Hematopoietic multipotent progenitor cell treated with erythropoietin and hydrocortisone succinate and interleukin-3 and kit ligand, for 15 days (in vitro differentiated cells): ENCODE data around the gene WDR5.

Experiments used
- DNase-seq: peaks from one replicate; pipeline ENCODE4 v3.0.0-alpha.2; 2015; ENCODE audit warnings: low spot score

WDR5 gene

DNA sequence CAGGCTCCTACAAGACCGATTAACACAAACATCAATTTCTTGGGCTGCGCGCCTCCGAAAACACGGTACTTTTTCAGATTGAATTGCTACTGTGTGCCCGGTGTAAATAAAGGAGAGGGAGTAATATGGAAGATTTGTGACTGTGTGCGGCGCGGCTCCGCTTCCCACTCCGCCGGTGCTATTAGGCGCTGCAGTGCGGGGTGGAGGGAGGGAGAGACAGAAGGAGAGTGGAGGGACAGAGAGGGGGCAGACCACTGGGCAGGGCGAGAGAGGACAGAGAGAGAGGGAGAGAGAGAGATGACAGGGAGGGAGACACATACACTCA lies 53.2 kb downstream of the WDR5 start:
- no peak for DNase-seq

DNA sequence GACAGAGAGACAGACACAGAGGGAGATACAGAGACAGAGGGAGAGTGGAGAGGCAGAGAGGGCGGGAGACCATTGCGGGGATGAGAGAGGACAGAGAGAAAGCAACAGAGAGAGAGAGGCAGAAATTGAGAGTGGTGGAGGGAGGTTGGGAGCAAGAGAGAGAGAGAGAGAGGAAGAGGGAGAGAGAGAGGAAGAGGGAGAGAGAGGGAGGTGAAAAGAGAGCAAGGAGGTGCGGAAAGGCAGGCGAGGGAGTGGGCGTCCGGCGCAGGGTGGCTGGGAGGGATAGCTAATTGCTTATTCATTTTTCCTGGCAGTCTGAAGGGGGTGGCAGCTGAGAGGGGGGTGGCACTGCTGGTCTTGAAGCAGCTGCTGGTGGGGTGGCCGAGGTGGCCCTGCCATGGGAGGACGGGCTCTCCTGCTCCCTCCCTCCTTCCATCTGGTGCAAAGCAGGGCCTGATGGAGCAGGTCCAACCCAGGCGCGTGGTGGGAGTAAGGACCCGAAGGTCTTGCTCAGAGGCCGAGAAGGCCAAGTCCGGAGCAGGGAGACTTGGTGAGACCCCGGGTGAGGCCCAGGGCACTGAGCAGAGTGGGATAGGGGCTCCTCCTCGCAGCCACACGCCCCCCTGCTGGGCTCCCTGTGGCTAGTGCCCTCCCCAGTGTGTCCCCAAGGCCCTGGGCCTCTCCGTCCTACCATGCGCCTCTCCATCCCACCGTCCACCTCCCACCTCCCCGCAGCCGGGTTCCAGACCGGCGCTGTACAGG lies 53.8 kb downstream of the WDR5 start:
- no peak for DNase-seq

DNA sequence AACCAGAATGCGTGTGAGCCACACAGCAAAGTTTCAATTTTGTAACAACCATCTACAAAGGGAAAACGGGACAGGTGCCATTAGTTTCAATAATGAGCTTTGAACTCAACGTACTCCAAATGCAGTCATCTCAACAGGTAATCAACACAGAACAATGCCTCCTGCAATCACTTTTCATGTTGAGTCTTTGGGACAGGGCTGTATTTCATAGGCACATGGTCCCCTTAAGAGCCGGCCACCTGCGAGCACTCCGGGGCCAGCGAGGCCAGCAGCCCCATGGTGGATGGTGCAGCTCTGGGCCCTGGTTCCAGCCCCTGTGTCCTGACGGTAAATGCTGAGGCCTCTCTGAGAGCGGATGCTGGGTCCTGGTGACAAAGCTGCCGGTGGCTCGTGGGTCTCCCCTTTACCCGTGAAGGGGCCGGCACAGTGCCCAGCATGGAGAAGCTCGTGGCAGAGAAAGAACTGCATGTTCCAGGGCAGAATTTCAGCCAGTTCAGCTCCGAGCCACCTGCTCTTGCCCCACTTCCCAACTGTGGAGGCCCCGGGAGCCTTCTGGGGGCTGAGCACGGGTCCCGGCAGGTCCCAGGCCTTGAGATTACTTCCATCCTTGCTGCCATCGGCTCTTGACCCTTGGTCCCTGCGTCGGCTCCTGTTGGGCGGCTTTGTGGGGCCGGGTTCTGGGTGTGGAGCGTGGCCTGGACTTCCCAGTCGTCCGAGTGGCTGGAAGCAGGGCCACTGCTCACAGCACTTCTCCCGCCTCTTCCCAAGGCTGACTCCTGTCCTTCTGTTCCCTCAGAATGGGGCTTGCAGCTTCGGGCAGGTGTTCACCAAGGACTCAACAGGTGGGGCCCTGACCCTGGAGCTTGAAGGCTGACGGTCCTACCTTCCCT lies 54.6 kb downstream of the WDR5 start:
- no peak for DNase-seq

DNA sequence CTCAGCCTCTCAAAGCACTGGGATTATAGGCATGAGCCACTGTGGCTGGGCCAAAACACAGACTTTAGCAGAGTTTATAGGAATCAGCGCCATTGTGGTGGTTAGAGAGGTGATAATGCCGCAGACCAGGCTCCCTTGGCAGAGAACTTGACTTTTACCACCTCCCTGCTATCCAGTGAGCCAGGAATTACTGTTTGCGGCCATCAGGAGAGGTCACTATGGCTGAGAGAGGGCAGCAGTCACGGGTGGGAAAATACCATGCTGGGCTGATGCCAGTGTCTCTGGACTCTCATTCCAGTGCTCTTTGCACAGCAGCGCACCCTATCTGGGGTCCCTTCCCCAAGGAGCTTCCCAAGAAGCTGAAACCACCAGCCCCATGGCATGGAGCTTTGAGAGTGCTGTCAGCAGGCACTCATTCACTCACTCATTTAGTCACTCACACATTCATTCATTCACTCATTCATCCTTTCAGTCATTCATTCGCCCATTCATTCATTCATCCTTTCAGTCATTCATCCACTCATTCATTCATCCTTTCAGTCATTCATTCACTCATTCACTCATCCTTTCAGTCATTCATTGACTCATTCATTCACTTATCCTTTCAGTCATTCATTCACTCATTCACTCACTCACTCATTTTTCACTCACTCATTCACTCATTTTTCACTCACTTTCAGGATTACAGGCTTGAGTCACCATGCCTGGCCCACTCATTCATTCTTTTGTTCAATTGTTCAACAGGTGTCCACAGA lies 55.8 kb downstream of the WDR5 start:
- DNase-seq, result no peak

DNA sequence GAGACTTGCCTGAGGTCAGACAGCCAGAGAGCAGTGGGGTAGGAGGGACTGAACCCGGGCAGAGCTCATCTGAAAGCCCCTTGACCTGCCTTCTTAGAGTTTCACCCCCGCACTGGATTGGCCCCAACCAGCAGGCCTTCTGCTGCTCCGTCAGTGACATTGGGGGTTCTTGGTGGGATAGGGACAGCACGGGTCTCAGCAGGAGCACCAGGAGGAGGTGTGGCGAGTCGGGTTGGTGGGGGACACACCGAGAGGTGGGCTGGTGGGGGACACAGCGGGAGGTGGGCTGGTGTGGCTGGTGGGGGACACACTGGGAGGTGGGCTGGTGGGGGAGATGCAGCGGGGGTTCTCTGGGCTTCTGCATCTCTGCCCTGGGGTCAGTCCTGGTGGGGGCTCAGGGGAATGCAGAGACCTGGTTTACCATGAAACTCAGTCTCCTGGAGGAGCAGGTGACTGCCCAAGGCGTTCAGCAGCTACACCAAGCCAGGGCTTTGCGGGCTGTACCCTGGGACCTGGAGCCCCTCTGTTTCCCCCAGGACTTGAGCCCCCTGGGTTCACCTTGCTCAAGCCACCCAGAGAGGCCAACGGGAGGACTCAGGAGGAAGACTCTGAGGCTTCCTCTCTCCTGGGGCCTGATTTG lies 56.5 kb downstream of the WDR5 start:
- DNase-seq, result no peak

DNA sequence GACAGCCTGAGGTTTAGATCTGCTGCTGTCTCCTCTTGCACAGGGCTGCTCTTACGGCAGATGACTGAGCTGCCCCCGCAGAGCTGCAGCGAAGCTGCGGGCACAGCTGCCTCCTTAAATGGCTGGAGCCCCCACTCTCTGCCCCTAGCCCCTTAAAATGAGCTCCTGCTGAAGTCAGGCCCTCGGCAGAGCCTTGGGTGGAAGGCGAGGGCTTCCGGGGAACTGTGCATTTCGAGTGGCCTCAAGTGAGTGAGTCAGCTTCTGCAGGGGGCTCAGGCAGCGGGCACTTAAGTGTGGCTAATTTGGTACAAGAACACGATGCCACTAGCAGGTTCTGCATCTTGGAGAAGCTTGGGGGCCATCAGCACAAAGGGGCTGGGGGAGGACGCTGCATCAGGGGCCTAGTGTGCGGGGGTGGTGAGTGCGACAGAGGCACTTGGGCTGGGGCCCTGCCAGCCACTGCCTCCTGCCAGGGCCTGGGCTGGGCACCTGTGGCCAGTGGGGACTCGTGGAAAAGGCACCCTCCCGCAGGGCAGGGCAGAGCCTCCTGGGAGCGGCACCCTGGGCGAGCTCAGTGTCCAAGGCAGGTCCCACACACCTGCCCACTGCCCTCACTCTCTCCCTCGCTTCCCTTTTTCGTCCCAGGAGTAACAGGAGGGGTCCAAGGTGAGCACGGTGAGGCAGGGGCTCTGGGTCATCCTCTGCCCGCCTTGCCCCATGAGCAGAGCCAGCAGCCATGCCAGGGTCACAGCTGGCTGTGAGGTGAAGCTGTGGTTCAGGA lies 57.3 kb downstream of the WDR5 start:
- DNase-seq, result no peak

DNA sequence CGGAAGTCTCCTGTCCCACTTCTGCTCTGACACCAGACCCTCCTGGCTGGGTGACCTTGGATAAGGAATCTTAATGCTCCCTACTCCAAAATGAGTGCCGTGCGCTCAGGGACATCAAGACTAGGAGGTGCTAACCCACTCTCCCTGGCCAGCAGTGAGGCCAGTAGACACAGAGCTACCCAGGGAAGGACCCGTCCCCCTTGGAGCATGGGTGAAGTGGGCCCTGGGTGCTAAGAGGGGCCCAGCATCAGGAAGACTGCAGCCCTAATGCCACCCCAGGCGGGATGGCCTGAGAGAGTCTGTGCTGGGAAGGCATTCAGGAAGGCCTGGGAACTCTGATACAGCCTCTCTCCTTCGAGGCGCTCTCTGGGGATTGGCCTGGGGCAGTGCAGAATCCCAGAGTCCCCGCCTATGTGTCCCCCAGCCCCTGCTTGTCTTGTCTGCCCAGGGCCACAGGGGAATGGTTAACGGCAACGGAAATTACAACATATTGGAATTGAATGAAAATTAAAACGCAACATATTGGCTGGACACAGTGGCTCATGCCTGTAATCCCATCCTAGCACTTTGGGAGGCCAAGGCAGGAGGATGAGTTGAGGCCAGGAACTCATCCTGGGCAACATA lies 58.1 kb downstream of the WDR5 start:
- no peak for DNase-seq

DNA sequence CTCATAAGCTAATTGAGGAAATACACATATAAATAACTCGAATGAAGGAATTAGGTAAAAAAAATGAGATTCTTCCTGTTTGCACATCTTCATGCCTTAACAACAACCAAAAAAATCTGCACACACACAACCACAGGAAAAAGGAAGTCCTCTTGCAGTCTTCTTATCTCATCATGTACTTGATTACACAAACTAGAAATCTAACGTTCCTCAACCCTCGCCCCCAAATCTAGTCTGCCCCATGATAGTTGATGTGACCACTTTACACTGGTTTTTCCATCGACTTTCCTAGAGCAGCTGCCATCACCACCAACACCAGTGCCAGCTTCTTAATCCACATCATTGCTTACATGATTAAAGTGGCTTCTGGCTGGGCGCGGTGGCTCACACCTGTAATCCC lies 59.7 kb downstream of the WDR5 start:
- DNase-seq, result no peak

DNA sequence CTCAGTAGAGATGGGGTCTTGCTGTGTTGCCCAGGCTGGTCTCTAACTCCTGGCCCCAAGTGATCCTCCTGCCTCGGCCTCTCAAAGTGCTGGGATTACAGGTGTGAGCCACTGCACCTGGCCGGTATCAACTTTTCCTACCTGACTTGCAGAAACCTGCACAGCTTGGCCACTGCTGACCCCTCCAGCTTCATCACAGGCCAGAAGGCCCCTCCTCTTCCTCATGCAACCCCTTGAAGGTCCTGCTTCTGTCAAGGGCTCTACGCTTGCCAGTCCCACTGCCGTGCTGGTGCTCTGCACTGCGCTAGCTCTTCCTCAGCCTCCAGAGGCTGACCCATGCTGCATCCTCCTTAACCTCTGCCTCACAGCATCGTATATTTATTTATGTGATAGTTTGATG lies 61.0 kb downstream of the WDR5 start:
- DNase-seq, result no peak

DNA sequence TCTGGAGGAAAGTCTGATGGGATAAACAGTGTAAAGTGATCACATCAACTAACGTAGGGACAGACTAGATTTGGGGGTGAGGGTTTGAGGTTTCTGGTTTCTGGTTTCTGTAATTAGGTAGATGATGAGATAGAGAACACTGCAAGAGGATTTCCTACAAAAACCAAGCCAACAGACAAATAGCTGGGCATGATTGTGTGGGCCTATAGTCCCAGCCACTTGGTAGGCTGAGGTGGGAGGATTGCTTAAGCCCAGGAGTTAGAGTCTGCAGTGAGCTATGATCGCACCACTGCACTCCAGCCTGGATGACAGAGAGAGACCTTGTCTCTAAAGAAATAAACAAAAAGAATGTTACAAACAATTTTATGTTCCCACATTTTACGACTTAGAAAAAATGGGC lies 62.9 kb downstream of the WDR5 start:
- DNase-seq, result no peak

DNA sequence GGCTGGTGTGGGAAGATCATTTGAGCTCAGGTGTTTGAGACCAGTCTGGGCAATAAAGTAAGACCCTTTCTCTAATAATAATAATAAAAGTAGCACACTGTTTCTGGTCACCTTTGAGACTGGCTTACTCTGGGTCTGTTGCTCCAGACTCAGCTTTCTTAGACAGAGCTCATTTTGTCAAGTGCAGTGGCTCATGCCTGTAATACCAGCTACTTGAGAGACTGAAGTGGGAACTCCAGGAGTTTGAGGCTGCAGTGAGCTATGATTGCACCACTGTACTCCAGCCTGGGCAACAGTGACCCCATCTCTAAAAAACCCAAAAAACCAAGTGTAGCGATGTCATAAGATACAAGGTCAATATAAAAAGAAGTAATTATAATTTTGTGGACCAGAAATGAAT lies 64.8 kb downstream of the WDR5 start:
- no peak for DNase-seq

DNA sequence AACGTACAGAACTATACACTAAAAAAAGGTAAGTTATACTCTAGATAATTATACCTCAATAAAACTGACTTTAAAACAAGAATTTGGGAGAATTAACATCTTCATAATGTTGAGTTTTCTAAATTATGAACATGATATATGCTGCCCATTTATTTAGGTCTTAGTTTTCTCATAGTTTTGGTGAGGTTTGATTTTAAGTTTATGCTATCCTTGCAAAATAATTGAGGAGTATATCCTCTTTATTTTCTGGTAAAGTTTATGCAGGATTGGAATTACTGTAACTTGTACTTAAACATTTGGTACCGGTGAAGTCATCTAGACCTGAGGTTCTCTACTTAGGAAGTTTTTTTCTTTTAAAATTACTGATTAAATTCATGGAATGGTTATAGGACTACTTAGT lies 67.3 kb downstream of the WDR5 start:
- no peak for DNase-seq

DNA sequence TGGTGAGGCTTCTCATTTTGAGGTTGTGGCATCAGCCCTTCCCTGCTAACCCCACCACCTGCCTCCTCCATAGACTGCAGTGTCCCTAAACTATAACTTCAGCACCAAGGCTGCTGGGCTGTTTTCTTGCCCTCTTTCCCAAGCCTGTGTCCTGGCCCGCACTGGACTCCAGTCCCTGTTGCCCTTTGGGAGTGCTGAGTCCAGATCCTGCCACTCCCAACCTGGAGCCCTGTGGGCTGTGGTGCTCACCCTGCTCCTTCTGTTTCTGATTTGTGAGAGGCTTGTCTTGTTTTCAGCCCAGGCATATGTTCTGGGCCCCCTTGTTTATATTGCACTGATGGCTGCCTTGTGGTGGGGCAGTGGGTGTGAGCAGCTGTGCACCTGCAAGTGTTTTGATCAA lies 68.2 kb downstream of the WDR5 start:
- DNase-seq, result no peak

DNA sequence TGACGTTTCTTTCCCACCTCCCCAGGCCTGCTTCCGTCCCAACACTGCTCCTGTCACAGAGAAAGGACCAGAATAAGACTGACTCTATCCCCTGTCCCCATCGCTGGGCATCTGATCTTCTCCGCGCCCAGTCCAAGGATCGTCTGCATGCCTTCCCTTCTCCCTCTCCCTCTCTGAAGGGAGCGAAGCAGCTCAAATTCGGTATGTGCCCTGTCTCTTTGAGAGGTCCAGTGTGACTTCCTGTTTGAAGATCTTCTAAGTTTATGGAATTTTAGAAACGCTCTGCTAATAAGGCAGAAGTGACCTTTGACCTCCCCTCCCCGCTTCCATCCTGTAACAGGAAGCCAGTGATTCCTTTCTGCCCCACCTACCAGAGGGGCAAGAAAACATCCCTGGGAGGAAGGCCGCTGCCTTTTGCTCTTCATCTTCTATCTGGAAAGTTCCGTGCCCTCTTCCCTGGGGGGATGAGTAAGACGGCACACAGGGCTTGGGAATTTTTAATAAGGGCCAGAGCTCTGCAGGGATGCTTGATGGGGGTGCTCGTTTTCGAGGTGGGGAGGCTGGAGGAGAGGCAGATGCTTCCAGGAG lies 69.2 kb downstream of the WDR5 start:
- DNase-seq, result no peak

DNA sequence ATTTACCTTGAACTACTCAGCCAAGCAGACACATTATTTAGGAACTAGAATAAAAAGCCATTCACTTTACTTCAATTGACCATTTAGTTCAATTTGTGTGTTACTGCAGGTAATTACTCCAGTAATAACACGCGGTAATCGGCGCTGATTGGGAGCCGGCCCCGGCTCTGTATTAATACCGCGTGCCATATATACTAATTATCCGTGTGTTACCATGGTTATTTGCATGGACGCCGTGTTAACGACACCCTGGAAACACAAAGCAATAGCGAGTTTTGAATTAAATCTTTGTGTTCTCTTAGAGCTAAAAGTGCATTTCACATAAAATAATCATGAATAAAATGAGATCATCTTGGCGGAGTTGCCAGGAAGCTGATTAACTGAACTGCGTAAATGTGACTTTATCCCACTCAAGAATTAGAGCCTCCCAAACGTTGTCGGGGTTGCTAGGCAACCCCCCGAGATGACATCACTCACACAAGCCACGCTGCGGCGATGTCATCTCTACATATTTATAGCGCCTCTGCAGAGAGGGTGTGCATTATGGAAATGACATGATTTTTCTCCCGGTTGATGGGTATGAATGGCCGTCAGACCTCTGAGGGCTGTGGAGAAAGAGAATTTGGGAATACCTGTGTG lies 69.9 kb downstream of the WDR5 start:
- no peak for DNase-seq

DNA sequence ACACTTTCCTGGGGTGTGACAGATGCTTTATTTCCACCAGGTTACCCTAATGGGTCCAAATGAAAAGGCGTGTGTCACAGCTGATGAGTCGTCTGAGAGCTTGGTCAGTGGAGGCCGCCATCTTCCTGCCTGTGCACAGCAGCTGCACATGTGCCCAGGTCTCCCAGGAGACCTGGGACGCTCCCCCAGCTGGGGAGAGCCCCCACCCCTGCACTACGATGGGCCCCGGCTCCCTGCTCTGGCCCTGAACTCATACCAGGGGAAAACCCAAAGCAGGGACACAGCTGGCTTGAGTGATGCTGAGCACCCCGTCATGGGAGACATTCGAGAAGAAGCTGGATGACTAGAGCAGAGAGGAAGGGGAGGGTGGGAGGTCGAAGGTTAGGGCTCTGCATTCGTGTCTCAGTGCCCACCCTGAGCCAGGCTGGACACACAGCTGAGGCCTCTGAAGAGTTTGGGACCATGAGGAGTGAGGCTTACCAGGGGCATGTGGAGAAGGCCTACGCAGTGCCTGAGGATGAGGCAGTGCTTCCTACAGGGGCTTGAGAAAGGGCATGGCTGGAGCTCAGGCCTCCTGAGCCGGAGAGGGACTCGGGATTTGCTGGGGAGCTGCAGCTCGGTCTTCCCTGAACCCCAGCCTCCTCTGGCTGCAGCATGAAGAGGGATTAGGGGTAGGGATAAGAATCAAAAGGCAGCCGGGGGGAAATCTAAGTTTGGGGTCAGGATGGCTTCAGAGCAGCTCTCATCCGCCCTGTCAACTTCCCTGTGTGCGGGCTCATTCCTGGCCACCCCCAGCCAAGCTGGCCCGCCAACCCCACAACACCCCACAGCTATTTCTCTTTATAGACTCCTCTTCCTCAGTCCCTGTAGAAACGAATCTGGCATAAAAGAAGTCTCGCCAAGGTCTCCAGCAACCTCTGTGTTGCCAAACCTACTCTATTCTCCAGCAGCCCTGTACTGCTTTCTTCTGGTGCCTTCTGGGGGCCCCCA lies 70.7 kb downstream of the WDR5 start:
- no peak for DNase-seq

DNA sequence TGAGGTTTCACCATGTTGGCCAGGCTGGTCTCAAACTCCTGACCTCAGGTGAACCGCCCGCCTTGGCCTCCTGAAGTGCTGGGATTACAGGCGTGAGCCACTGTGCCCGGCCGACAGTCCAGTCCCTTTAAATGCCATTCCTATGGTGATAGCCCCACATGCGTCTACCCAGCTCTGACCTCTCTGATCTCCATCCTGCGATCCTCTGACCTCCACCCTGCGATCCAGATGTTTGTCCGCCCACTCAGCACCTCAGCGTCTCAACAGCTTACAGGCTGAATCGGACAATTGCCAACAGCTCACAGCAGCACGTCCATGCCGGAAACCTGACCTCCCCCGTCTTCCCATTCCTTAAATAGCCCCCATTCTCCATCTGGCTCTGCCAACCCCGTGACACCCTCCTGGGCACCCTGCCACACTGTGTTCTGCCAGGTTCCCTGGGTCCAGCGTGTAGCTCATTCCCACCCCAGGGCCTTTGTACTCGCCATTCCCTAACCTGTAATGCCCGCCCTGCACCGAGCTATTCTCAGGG lies 72.5 kb downstream of the WDR5 start:
- DNase-seq, result no peak

DNA sequence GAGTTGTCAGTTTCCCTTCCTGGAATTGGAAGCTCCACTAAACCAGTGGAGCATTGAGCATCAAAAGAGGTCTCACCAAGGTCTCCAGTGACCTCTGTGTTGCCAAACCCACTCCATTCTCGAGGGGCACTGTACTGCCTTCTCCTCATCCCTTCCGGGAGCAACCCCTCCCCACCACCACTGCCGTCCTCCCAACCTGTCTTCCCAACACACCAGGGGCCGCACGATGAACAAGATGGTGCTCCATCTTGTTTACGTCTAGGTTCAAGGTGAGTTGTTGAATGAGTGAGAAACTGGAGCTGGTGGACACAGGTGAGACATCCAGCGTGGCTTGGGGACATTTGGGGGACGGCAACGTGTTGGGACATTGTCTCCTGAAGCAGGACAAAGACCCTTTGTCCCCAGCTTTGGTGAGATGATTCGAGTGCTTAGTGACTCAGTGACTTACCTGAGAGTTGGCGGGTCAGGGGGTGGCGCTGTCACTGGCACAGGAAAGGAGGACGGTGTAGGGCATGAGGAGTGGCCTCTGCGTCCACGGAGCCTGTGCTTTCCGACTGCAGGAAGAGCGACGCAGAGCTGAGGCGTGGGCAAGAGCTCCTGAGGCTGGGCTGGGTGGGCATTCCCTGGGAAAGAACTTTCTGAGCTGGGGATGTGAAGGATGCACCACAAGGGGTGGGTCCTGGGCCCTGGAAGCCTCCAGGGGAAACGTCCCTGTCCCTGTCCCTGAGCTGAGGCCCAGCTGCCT lies 73.3 kb downstream of the WDR5 start:
- no peak for DNase-seq
